Measurements from ENCODE around the gene PTF1A. TPM values are rescaled to one million over a fixed set of nuclear protein-coding genes. Genes with fewer than 3 reads are reported as not detected.

Gene PTF1A
- total and polyA plus RNA-seq, 9 of the 15 experiments (the other 6 are each of a cell fraction or from before 2014, with no cell fraction given): not detected

GRCh38 chr10:23173214-23174073 lies 18.7 kb upstream of the PTF1A start:
- Histone ChIP-seq H3K36me3 (ENCODE audit: control insufficient read depth, insufficient read depth, low read length) (no peaks in the 10 kb centered on the region), H3K27me3 (ENCODE audit: control insufficient read depth in 2 of 2, insufficient read depth in 2 of 2, low read length in 2 of 2) (peaks cover 2 to 31% of the 10 kb centered on the region in 2 experiments), H3K79me2 (ENCODE audit: control insufficient read depth, insufficient read depth, low read length) (no peaks in the 10 kb centered on the region), H2AFZ (ENCODE audit: low read depth, low read length) (no peak overlapping the region), H3K9me1 (ENCODE audit: control insufficient read depth, insufficient read depth, low read length) (no peaks in the 10 kb centered on the region), H3K4me1 (replicated peaks in 1 of 2; ENCODE audit: control insufficient read depth in 2 of 2, insufficient read depth in 2 of 2, low read length in 2 of 2) (peaks cover 0 to 22% of the 10 kb centered on the region in 2 experiments; a peak in 2 of 5 replicates), H3K27ac (ENCODE audit: extremely low read depth, low read depth, low read length) (no peak overlapping the region), H3K4me3 (no peak overlapping the region), H3K9me3 (replicated peaks; ENCODE audit: control insufficient read depth, insufficient read depth, low read depth, low read length) (no peaks in the 10 kb centered on the region), H3K4me2 (ENCODE audit: insufficient read depth, low read length) (no peak overlapping the region), H3K9ac (ENCODE audit: insufficient read depth in 1 of 2, low read depth in 2 of 2, low read length in 2 of 2) (no peak overlapping the region), H4K20me1 (replicated peaks; ENCODE audit: control insufficient read depth, insufficient read depth, low read length) (peaks cover 4% of the 10 kb centered on the region; the same call in 1 of the 2 replicates)
- DNase-seq (ENCODE audit: extremely low read depth in 1 of 4, low spot score in 3 of 4): no peak
- BruUV-seq (replicated peaks): no TSS peak
- intact Hi-C loops (cut with micrococcal nuclease) (no loop called here), in situ Hi-C loops (cut with MboI) (loop anchor here (25.0 kb wide), 1 partner anchor 1339 kb away; no protein-coding TSS in a partner anchor)
- 15% methylated on average over 46 of the region's 82 CpGs for WGBS (ENCODE audit: insufficient coverage, low coverage, missing lambda C conversion rate)
- POLR2A ChIA-PET: no interaction called here
- CTCF ChIA-PET (ENCODE audit: low intra/inter-chr PET ratio): interaction anchor here (0.7 kb wide), 1 partner anchor 376 kb away, joined by 4 read pairs; no protein-coding TSS in a partner anchor
- peak; percentile 35; the same call in 1 of the 3 replicates for ATAC-seq
- TF ChIP-seq ZNF124 (CRISPR knock-in tag; IDR thresholded peaks at IDR 0.05): no peak
- no peak for TF ChIP-seq IRF1 (CRISPR knock-in tag; IDR thresholded peaks at IDR 0.05; ENCODE audit: borderline replicate concordance)
- no peak for TF ChIP-seq ZNF384 (IDR thresholded peaks at IDR 0.05; ENCODE audit: low read depth, low read length)
- no peak for TF ChIP-seq FOXA3 (CRISPR knock-in tag; conservative IDR thresholded peaks at IDR 0.05 in 1 of 2, IDR thresholded peaks at IDR 0.05 in 1 of 2)
- TF ChIP-seq NFRKB (IDR thresholded peaks at IDR 0.05; ENCODE audit: low read depth): no peak
- no peak for TF ChIP-seq RBM17 (IDR thresholded peaks at IDR 0.05; ENCODE audit: borderline replicate concordance, low read depth, low read length)
- no peak for TF ChIP-seq RBM22 (IDR thresholded peaks at IDR 0.05; ENCODE audit: low read depth, low read length, poor library complexity, severe bottlenecking)
- TF ChIP-seq KLF10 (CRISPR knock-in tag; IDR thresholded peaks at IDR 0.05): no peak
- no peak for TF ChIP-seq KAT7 (CRISPR knock-in tag; IDR thresholded peaks at IDR 0.05; ENCODE audit: borderline replicate concordance)
- TF ChIP-seq BACH1 (tag; IDR thresholded peaks at IDR 0.05): no peak
- no peak for TF ChIP-seq ZSCAN29 (IDR thresholded peaks at IDR 0.05)
- TF ChIP-seq HINFP (tag; conservative IDR thresholded peaks at IDR 0.05; ENCODE audit: low read depth): no peak
- no peak for TF ChIP-seq ZC3H8 (IDR thresholded peaks at IDR 0.05)
- no peak for FAIRE-seq
